Nucleus accumbens (tissue), 56 donors: Measurements from ENCODE around the gene PPP1R14B.

Experiments
- DNase-seq, 56 donors: peaks; one replicate each; lab custom pipeline; 2025; lab: John Stamatoyannopoulos, UW

PPP1R14B gene

GRCh38 chr11:64219755-64220154 is 27.0 kb downstream of the PPP1R14B start:
- no peak for DNase-seq

- no peak for DNase-seq
These were observed 27.4 kb downstream of the PPP1R14B start for GRCh38 chr11:64219354-64219684.

GRCh38 chr11:64218628-64219353 is 28.0 kb downstream of the PPP1R14B start:
- peak in 3 of 56 donors; percentile 25 to 63 (median 34) for DNase-seq

- DNase-seq: no peak
These were observed 29.9 kb downstream of the PPP1R14B start for GRCh38 chr11:64216879-64217278.

GRCh38 chr11:64211181-64211872 is 35.4 kb downstream of the PPP1R14B start:
- DNase-seq: no peak

- no peak for DNase-seq
These were observed 36.3 kb downstream of the PPP1R14B start for GRCh38 chr11:64210301-64211020.

GRCh38 chr11:64209563-64209843 is 37.2 kb downstream of the PPP1R14B start:
- DNase-seq: no peak

GRCh38 chr11:64208796-64209562 is 37.8 kb downstream of the PPP1R14B start:
- peak in 3 of 56 donors; percentile 18 to 42 (median 32) for DNase-seq

GRCh38 chr11:64208086-64208795 is 38.5 kb downstream of the PPP1R14B start:
- DNase-seq: no peak

- DNase-seq: peak in 24 of 56 donors; percentile 15 to 82 (median 39)
These were observed 39.3 kb downstream of the PPP1R14B start for GRCh38 chr11:64207256-64208085.

- peak in 5 of 56 donors; percentile 14 to 41 (median 27) for DNase-seq
These were observed 40.1 kb downstream of the PPP1R14B start, which contains the start of gene FERMT3 for GRCh38 chr11:64206457-64207255. Gene FERMT3, plus strand, starts transcription at chr11:64206721. Its CDS starts 644 bp downstream, at chr11:64207365.

GRCh38 chr11:64204464-64204989 is 42.2 kb downstream of the PPP1R14B start:
- peak in 53 of 56 donors; percentile 10 to 91 (median 61) for DNase-seq

- no peak for DNase-seq
These were observed 42.7 kb downstream of the PPP1R14B start for GRCh38 chr11:64204080-64204440.

- no peak for DNase-seq
These were observed 43.2 kb downstream of the PPP1R14B start for GRCh38 chr11:64203421-64204079.

- DNase-seq: no peak
These were observed 43.8 kb downstream of the PPP1R14B start for GRCh38 chr11:64202992-64203391.

GRCh38 chr11:64201543-64201942 is 45.2 kb downstream of the PPP1R14B start:
- DNase-seq: no peak

GRCh38 chr11:64198511-64198910 is 48.2 kb downstream of the PPP1R14B start:
- no peak for DNase-seq

GRCh38 chr11:64196626-64197025 is 50.1 kb downstream of the PPP1R14B start:
- peak in 2 of 56 donors; percentile 19 for DNase-seq
